Measurements from ENCODE around the gene PLCL1.

GRCh38 chr2:198096965-198097364 lies 292.6 kb downstream of the PLCL1 start:
- TF ChIP-seq SRF (IDR thresholded peaks at IDR 0.05; ENCODE audit: low read depth) (no peak), CTCF (IDR thresholded peaks at IDR 0.05 in 2 of 3, conservative IDR thresholded peaks at IDR 0.05 in 1 of 3; ENCODE audit: borderline replicate concordance in 1 of 3, insufficient read depth in 1 of 3, low read depth in 2 of 3, low read length in 2 of 3) (no peak), POLR2AphosphoS5 (IDR thresholded peaks at IDR 0.05; ENCODE audit: low read depth, low read length) (no peak), POLR2A (IDR thresholded peaks at IDR 0.05; ENCODE audit: borderline replicate concordance, extremely low read depth, insufficient read depth, insufficient read length) (no peak), EZH2 (IDR thresholded peaks at IDR 0.05) (no peak), MAX (IDR thresholded peaks at IDR 0.05) (no peak), YY1 (IDR thresholded peaks at IDR 0.05; ENCODE audit: extremely low read depth, insufficient replicate concordance, low read depth, low read length) (no peak), ELF1 (IDR thresholded peaks at IDR 0.05; ENCODE audit: borderline replicate concordance, low read depth) (no peak), JUND (IDR thresholded peaks at IDR 0.05) (no peak), SP1 (IDR thresholded peaks at IDR 0.05; ENCODE audit: low read depth) (no peak), TCF7L2 (IDR thresholded peaks at IDR 0.05; ENCODE audit: borderline replicate concordance, extremely low read depth, insufficient read depth, insufficient read length) (no peak), CEBPB (IDR thresholded peaks at IDR 0.05; ENCODE audit: low read depth) (no peak)

Measured in HCT116 (cell line).